ENCODE results near the gene TBC1D3L.
"Not testable (repeated sequence)": the region's sequence is repeated elsewhere in the genome, so short reads cannot be mapped to it uniquely, and the experiment has no call there.

TBC1D3L gene

GRCh38 chr17:37988960-37989359 is at the start of gene TBC1D3L:
Gene TBC1D3L, minus strand, starts transcription at chr17:37989060. Its CDS starts 1,540 bp downstream, at chr17:37987520.
- not testable (repeated sequence) for FAIRE-seq

DNA sequence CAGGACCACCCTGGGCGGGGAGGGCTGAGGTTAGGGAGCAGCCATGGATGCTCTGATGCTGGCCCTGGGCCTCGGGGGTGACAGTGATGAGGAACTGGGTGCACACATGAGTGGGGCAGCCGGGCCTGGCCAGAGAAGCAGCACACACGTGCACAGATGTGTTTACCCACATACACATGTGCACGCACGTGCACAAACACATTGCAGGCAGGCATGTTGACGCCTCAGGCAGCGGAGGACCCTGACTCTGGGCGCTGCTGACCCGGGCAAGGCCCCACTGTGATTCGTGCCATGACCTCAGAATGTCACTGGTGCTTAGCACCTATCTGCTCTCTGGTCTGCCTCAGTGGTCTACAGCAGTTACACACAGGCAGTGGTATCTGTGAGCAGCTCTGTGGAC is 14.8 kb upstream of the TBC1D3L start, which contains the start of gene TBC1D3D:
TBC1D3D (plus strand) TSS at position 301 of the 400 bp plus-strand sequence. CDS start 1,585 bp downstream, outside the sequence.
- not testable (repeated sequence) for FAIRE-seq
